HEK293T (cell line): ENCODE measurements around the gene EPHA4.

Source experiments
- CTCF ChIA-PET: fragments of 350-600 bp; formaldehyde crosslinking; extraction: SDS; loops from one replicate; lab custom pipeline; 2021; ENCODE audit warnings: antibody characterized with exemption, inconsistent platforms; lab: Yijun Ruan, JAX
- POLR2A ChIA-PET: fragments of 350-600 bp; formaldehyde crosslinking; extraction: SDS; loops from one replicate; lab custom pipeline; 2020; ENCODE audit warnings: antibody characterized with exemption, inconsistent platforms; lab: Yijun Ruan, JAX
- DNase-seq: peaks from one replicate; pipeline ENCODE4 v3.0.0; 2012; ENCODE audit warnings: mixed read lengths; ENCODE audit errors: extremely low spot score
- ARNT ChIP-seq: fragments of 450-650 bp; IDR thresholded peaks from 2 replicates; pipeline ENCODE4 v1.6.1; 2017; ENCODE audit warnings: mild to moderate bottlenecking
- BHLHE40 ChIP-seq: fragments of 450-650 bp; IDR thresholded peaks from 2 replicates; pipeline ENCODE4 v1.6.1; 2016; ENCODE audit warnings: mild to moderate bottlenecking, moderate library complexity, borderline replicate concordance
- CTBP1 ChIP-seq: fragments of 450-650 bp; IDR thresholded peaks from 2 replicates; pipeline ENCODE4 v1.6.1; 2016; ENCODE audit warnings: borderline replicate concordance
- ELF4 ChIP-seq: fragments of 450-650 bp; IDR thresholded peaks from 2 replicates; pipeline ENCODE4 v1.6.1; 2017; ENCODE audit warnings: antibody characterized with exemption
- FOXA1 ChIP-seq: fragments of 450-650 bp; IDR thresholded peaks from 2 replicates; pipeline ENCODE4 v1.6.1; 2016; ENCODE audit warnings: mild to moderate bottlenecking
- FOXK2 ChIP-seq: fragments of 450-650 bp; IDR thresholded peaks from 2 replicates; pipeline ENCODE4 v1.6.1; 2016; ENCODE audit warnings: mild to moderate bottlenecking
- FOXM1 ChIP-seq: fragments of 450-650 bp; IDR thresholded peaks from 2 replicates; pipeline ENCODE4 v1.6.1; 2017; ENCODE audit warnings: mild to moderate bottlenecking, borderline replicate concordance
- HDGF ChIP-seq: fragments of 450-650 bp; IDR thresholded peaks from 2 replicates; pipeline ENCODE4 v1.6.1; 2017; ENCODE audit warnings: antibody characterized with exemption, borderline replicate concordance
- L3MBTL2 ChIP-seq: fragments of 450-650 bp; conservative IDR thresholded peaks from 2 replicates; pipeline ENCODE4 v1.6.1; 2016; ENCODE audit warnings: mild to moderate bottlenecking
- LEF1 ChIP-seq: fragments of 450-650 bp; IDR thresholded peaks from 2 replicates; pipeline ENCODE4 v1.6.1; 2017; ENCODE audit warnings: mild to moderate bottlenecking, borderline replicate concordance
- NFRKB ChIP-seq: fragments of 450-650 bp; IDR thresholded peaks from 2 replicates; pipeline ENCODE4 v1.6.1; 2016; ENCODE audit warnings: mild to moderate bottlenecking, moderate library complexity
- SP1 ChIP-seq: fragments of 450-650 bp; IDR thresholded peaks from 2 replicates; pipeline ENCODE4 v1.6.1; 2017
- SUZ12 ChIP-seq: fragments of 450-650 bp; IDR thresholded peaks from 2 replicates; pipeline ENCODE4 v1.6.1; 2016; ENCODE audit warnings: mild to moderate bottlenecking
- TARDBP ChIP-seq: fragments of 450-650 bp; IDR thresholded peaks from 2 replicates; pipeline ENCODE4 v1.6.1; 2016
- ZNF384 ChIP-seq: fragments of 450-650 bp; IDR thresholded peaks from 2 replicates; pipeline ENCODE4 v1.6.1; 2016
- TF ChIP-seq, protein P1 (sequence below): fragments of 450-650 bp; IDR thresholded peaks from 2 replicates; pipeline ENCODE4 v1.6.1; 2016

Gene EPHA4

DNA sequence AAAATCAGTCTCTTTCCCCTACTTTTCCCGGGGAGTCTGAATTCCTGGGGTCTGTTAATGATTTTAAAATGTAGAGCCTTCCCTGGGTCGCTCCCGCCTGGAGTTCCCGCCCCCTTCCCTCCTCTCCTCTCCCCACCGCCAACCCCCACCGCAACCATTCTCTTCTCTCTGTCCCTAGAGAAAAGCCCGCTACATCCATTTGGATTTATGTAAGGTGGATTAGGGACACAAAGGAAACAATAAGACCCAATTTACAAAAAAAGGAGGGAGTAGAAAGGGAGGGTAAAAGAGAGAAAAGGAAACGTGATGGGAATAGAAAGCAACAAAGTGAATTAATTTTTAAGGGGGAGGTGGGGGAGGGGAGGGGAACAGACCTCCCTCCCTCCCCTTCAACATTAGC, 2.2 kb downstream of the EPHA4 start:
- ChIA-PET POLR2A (no interaction called here), CTCF (no interaction called here)
- TF ChIP-seq LEF1 (no peak), ARNT (no peak), FOXK2 (no peak)
- DNase-seq: no peak

DNA sequence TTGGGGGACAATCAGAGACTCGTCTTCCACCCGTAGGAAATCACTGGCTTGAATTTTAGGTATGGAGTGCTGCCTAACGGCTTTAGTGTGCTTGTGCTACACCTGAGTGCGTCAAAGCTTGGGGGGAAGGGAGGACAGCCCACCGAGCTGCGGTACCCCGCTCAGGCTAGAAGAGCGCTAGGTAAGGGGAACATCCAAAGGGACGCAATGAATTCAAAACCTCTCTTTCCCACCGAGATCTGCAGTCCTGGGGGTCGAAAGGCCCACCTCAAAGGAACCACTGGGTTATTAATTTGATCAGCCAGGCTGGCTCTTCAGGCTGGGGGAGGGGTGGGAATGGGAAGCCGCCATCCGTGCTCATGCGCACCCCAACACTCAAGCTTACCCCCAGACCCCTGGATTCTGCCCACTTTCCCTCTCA, 2.7 kb downstream of the EPHA4 start:
- ChIA-PET POLR2A (no interaction called here), CTCF (no interaction called here)
- TF ChIP-seq NFRKB: no peak
- TF ChIP-seq ELF4: no peak
- TF ChIP-seq FOXM1: no peak
- no peak for TF ChIP-seq ARNT
- TF ChIP-seq SUZ12: no peak
- TF ChIP-seq HDGF: no peak
- TF ChIP-seq ZNF384: no peak
- no peak for TF ChIP-seq FOXA1
- TF ChIP-seq BHLHE40: no peak
- no peak for TF ChIP-seq TARDBP
- TF ChIP-seq LEF1: no peak
- TF ChIP-seq SP1: no peak
- no peak for TF ChIP-seq FOXK2
- no peak for TF ChIP-seq CTBP1
- no peak for TF ChIP-seq L3MBTL2
- TF ChIP-seq, protein P1, sequence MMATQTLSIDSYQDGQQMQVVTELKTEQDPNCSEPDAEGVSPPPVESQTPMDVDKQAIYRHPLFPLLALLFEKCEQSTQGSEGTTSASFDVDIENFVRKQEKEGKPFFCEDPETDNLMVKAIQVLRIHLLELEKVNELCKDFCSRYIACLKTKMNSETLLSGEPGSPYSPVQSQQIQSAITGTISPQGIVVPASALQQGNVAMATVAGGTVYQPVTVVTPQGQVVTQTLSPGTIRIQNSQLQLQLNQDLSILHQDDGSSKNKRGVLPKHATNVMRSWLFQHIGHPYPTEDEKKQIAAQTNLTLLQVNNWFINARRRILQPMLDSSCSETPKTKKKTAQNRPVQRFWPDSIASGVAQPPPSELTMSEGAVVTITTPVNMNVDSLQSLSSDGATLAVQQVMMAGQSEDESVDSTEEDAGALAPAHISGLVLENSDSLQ: no peak
- DNase-seq: no peak

DNA sequence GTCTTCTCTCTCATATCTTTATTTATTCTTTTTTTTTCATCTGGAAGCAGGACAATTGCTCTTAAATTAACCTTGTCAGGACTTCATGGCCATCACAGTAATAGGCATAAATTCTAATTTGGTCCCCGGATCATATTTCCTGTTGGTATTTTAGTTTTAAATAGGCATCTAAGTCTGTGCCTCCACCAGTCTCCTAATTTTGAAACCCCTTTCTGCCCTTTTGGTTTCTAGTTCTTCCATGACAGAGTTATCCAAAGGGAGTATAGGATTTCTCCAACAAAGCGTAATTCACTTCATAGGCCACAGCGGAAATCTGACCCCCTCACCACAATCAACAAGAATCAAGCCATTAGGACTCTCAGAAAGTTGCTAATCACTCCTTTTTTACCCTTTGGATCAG, 3.8 kb downstream of the EPHA4 start:
- POLR2A ChIA-PET: no interaction called here
- DNase-seq: no peak
- TF ChIP-seq TARDBP: no peak
- no peak for TF ChIP-seq FOXK2
- TF ChIP-seq BHLHE40: no peak
- no peak for TF ChIP-seq CTBP1
- TF ChIP-seq NFRKB: no peak
- TF ChIP-seq FOXM1: no peak
- CTCF ChIA-PET: no interaction called here

DNA sequence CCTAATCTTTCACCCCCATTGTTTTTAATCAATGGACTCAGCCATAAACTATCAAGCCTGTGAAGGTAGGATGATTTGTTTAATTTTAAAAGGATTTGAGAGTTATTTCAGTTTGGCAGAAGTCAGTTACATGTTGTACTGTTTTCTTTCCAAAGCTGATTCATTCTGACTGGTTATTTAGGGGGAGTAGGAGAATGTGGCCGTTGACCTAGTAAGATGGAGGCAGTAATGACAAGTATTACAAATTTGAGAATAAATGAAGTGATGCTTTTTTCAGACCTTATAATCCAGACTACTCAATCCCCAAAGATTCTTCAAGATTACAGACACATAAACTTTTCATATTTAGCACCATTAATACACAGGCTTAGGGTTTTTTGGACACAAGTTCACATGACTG, 4.3 kb downstream of the EPHA4 start:
- TF ChIP-seq FOXK2: no peak
- TF ChIP-seq SP1: no peak
- no peak for TF ChIP-seq CTBP1
- TF ChIP-seq FOXM1: no peak
- TF ChIP-seq SUZ12: no peak
- no peak for TF ChIP-seq ARNT
- TF ChIP-seq NFRKB: no peak
- ChIA-PET CTCF (no interaction called here), POLR2A (no interaction called here)
- DNase-seq: no peak

DNA sequence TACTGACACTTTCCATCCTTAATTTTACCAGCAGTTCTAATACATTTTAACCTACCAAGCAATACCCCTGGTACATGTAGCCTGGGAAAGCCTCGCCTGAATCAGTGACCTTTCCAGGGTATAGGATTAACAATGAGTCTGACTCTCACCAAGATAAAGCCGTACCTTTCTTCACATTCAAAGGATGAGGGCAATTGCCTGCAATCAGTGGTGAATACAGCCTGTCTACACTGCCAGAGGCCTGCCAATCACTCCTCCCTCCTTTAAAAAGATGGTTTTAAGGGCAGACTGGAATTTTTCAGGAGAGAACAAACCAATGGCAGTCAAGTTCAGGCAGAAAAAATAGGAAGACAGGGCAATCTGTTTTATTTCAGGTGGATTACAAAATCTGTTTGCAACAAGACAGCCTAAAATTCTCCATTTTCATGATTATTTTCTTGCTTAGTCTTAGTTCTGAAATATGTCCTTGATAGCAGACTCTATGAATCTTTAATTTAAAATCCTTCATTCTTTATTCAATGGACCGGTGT, 4.8 kb downstream of the EPHA4 start:
- CTCF ChIA-PET: no interaction called here
- DNase-seq: no peak
- POLR2A ChIA-PET: no interaction called here
- TF ChIP-seq TARDBP: no peak
- TF ChIP-seq, protein P1: peak; percentile 48

DNA sequence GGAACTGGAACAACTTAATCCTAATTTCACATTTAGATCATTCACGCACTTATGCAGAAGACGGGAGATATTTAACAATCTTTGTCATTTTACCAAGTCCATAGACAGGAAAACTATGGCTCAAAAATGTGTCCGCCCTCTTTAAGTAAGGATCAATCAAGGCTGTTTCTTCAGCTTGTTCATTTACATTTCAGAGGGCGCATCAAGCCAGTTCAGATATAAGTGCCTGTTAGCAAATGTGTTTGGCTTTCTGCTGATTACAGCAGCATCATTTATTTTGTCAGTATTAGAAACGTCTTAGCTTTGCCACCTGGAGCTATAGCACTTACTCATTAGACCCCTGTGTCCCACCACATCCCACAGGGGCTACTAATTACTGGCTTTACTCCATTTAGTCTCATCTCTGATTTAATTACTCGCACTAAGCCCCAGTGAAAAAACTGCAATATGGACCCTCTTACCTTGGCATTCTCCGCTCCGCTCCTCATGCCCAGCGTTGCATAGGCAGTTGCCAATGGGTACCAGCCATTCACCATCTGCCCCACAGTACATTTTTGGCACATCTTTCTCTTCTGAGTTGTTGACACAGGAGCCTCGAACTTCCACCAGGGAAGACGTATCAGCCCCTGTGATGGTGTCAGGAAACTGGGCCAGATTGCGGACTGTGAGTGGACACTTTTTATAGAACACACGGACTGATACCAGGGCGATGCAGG, 8.7 kb downstream of the EPHA4 start:
- no peak for DNase-seq
- POLR2A ChIA-PET: no interaction called here
- TF ChIP-seq HDGF (no peak), SUZ12 (no peak), CTBP1 (no peak), ZNF384 (no peak), LEF1 (no peak), ARNT (no peak), TARDBP (no peak), ELF4 (no peak), SP1 (no peak), L3MBTL2 (no peak), FOXK2 (no peak)
- TF ChIP-seq, protein P1: no peak
- CTCF ChIA-PET: no interaction called here

DNA sequence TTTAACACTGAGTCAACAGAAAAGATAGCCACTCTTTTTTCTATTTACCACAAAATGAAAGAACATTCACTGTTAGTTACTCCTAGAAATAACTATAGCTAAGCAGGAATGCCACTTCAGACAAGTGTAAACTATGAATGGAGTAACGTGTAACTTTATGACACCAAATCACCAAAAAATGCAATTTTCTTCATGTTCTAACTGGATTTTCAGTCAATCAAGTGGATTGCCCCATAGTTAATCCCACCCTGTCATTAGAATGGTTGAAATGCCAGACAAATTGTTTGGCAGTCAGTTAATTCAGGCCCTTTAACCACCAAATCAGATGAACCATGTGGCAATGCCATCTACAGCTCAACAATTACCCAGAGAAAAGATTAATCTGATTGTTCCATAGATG, 9.9 kb downstream of the EPHA4 start:
- TF ChIP-seq FOXM1 (no peak), HDGF (no peak), BHLHE40 (no peak), LEF1 (no peak), TARDBP (no peak), FOXA1 (no peak), CTBP1 (no peak), ZNF384 (no peak), ARNT (no peak)
- TF ChIP-seq, protein P1: no peak
- ChIA-PET CTCF (no interaction called here), POLR2A (no interaction called here)
- DNase-seq: no peak
